ENCODE data around the gene ADAMTS2. TPM values are rescaled to one million over a fixed set of nuclear protein-coding genes. Genes with fewer than 3 reads are reported as not detected.

Gene ADAMTS2
- total and polyA plus RNA-seq, 2 of the 8 experiments (the other 6 are each of a cell fraction or from before 2014, with no cell fraction given): 6.6 to 7.3 TPM

GRCh38 chr5:179381691-179382090 lies 36.4 kb upstream of the ADAMTS2 start (continued):
- no peak for TF ChIP-seq CHD7 (IDR thresholded peaks at IDR 0.05; ENCODE audit: insufficient replicate concordance, low read length)
- no peak for TF ChIP-seq GTF2F1 (IDR thresholded peaks at IDR 0.05; ENCODE audit: borderline replicate concordance, low read depth, low read length)
- TF ChIP-seq EZH2 (IDR thresholded peaks at IDR 0.05; ENCODE audit: low read depth, low read length, severe bottlenecking): no peak
- no peak for TF ChIP-seq ZNF274 (IDR thresholded peaks at IDR 0.05; ENCODE audit: borderline replicate concordance, extremely low read depth, low read length)
- TF ChIP-seq NANOG (IDR thresholded peaks at IDR 0.05; ENCODE audit: insufficient read depth, low read depth, low read length, poor library complexity, severe bottlenecking): no peak
- no peak for TF ChIP-seq MAX (IDR thresholded peaks at IDR 0.05)
- TF ChIP-seq POU5F1 (IDR thresholded peaks at IDR 0.05; ENCODE audit: low read depth, low read length): no peak
- TF ChIP-seq ASH2L (IDR thresholded peaks at IDR 0.05; ENCODE audit: low read length): no peak
- no peak for TF ChIP-seq SP2 (IDR thresholded peaks at IDR 0.05; ENCODE audit: low read length)
- no peak for TF ChIP-seq SIX5 (IDR thresholded peaks at IDR 0.05; ENCODE audit: low read depth, low read length)
